Activated naive CD8-positive, alpha-beta T cell treated with anti-CD3 and anti-CD28 coated beads, Interleukin-2, amount 10 ng/mL, durations not matched to agents 7 days and 5 days (primary cell): ENCODE data around the gene CABLES2. TPM values are rescaled to one million over a fixed set of nuclear protein-coding genes. Genes with fewer than 3 reads are reported as not detected.

Experiments
- ATAC-seq: fragments of 150-1000 bp; cut with Tn5 transposase; one replicate; pipeline ENCODE4 v1.10.0; 2021; ENCODE audit warnings: low read depth, moderate library complexity
- POLR2A ChIA-PET: fragments of 350-600 bp; sonication (Branson Sonifier 250); formaldehyde crosslinking; loops from one replicate; lab custom pipeline; 2021; ENCODE audit warnings: antibody characterized with exemption; lab: Charles Lee
- DNase-seq: peaks from one replicate; pipeline ENCODE4 v3.0.0; 2021
- H3K27ac Mint-ChIP-seq: one replicate; pipeline ENCODE4 v1.8.0; 2022; ENCODE audit warnings: mild to moderate bottlenecking, mixed read lengths
- H3K27me3 Mint-ChIP-seq: one replicate; pipeline ENCODE4 v1.8.0; 2022; ENCODE audit warnings: mild to moderate bottlenecking, moderate library complexity, mixed read lengths
- H3K36me3 Mint-ChIP-seq: one replicate; pipeline ENCODE4 v1.8.0; 2021; ENCODE audit warnings: mild to moderate bottlenecking, mixed read lengths
- H3K4me1 Mint-ChIP-seq: one replicate; pipeline ENCODE4 v1.8.0; 2021; ENCODE audit warnings: mixed read lengths
- H3K4me3 Mint-ChIP-seq: one replicate; pipeline ENCODE4 v1.8.0; 2022; ENCODE audit warnings: mild to moderate bottlenecking, moderate library complexity, mixed read lengths
- H3K9me3 Mint-ChIP-seq: one replicate; pipeline ENCODE4 v1.8.0; 2021; ENCODE audit warnings: mixed read lengths
- total RNA-seq, 2 experiments: library from RNA; stranded (reverse); gene quantifications; one replicate each; pipeline ENCODE4 v1.2.3, GENCODE V29; 2021

CABLES2 gene
- total RNA-seq, 2 experiments from 2014 or later: 12.1 to 14.4 TPM

DNA sequence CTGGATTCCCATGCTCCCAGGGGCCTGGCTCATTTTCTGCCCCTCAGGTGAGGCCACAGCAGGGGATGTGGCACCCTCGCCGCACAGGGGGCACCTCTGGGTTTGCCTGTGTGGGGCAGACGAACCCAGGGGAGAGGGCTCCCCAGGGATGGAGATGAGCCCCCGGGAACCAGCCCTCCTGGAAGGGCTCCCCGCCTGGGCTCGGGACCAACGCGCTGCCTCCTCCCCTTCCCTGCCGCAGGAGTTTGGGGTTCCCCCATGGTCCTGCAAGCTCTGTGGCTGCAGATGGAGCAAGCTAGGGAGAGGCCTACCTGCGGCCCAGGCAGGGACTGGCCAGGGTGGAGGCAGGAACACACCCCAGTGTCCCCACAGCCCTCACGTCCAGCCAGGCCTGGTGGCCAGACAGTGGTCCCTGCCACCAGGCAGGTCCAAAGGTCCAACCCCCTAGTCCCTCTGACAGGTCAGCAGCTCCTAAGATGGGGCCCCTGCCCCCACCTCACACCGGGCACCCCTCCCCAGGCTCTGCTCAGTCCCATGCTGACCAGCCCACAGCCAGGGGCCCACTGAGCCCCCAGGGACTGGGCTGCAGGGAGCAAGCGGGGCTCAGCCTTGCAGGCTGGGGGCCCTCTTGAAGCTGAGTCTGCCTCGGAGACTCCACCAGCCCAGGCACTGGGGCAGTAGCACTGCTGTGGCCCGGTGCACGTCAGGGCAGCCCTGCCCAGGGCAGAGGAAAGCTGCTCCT lies 53.6 kb downstream of the CABLES2 start:
- Mint-ChIP-seq H3K36me3 (no peaks in the 10 kb centered on the region), H3K27me3 (no peaks in the 10 kb centered on the region), H3K27ac (no peak overlapping the region), H3K4me1 (peaks cover 2% of the 10 kb centered on the region), H3K9me3 (peaks cover 5% of the 10 kb centered on the region), H3K4me3 (no peak overlapping the region)
- POLR2A ChIA-PET: no interaction called here
- ATAC-seq (no peak), DNase-seq (no peak)

GRCh38 chr20:62352402-62353288 lies 54.4 kb downstream of the CABLES2 start:
- ATAC-seq: peak; percentile 16
- H3K36me3 Mint-ChIP-seq: no peaks in the 10 kb centered on the region
- H3K4me1 Mint-ChIP-seq: peaks cover 2% of the 10 kb centered on the region
- peaks cover 7% of the 10 kb centered on the region for H3K9me3 Mint-ChIP-seq
- DNase-seq: no peak
- no peak overlapping the region for H3K4me3 Mint-ChIP-seq
- H3K27ac Mint-ChIP-seq: no peak overlapping the region
- POLR2A ChIA-PET: no interaction called here
- no peaks in the 10 kb centered on the region for H3K27me3 Mint-ChIP-seq

- Mint-ChIP-seq H3K4me1 (peaks cover 2% of the 10 kb centered on the region), H3K27me3 (no peaks in the 10 kb centered on the region), H3K36me3 (no peaks in the 10 kb centered on the region), H3K27ac (no peak overlapping the region), H3K9me3 (peaks cover 7% of the 10 kb centered on the region), H3K4me3 (no peak overlapping the region)
- ATAC-seq (no peak), DNase-seq (no peak)
- POLR2A ChIA-PET: no interaction called here
Observed at GRCh38 chr20:62351469-62352401, 55.4 kb downstream of the CABLES2 start.

GRCh38 chr20:62350629-62351422 lies 56.3 kb downstream of the CABLES2 start:
- ATAC-seq (no peak), DNase-seq (no peak)
- POLR2A ChIA-PET: no interaction called here
- H3K4me3 Mint-ChIP-seq: no peak overlapping the region
- H3K4me1 Mint-ChIP-seq: peaks cover 2% of the 10 kb centered on the region
- H3K36me3 Mint-ChIP-seq: no peaks in the 10 kb centered on the region
- H3K27ac Mint-ChIP-seq: no peak overlapping the region
- no peaks in the 10 kb centered on the region for H3K27me3 Mint-ChIP-seq
- peaks cover 7% of the 10 kb centered on the region for H3K9me3 Mint-ChIP-seq

GRCh38 chr20:62350098-62350628 lies 56.9 kb downstream of the CABLES2 start:
- no peak for DNase-seq

GRCh38 chr20:62349556-62350097 lies 57.5 kb downstream of the CABLES2 start:
- no peak overlapping the region for H3K4me3 Mint-ChIP-seq
- DNase-seq (no peak), ATAC-seq (no peak)
- H3K27ac Mint-ChIP-seq: no peak overlapping the region
- no peaks in the 10 kb centered on the region for H3K36me3 Mint-ChIP-seq
- peaks cover 7% of the 10 kb centered on the region for H3K9me3 Mint-ChIP-seq
- H3K27me3 Mint-ChIP-seq: no peaks in the 10 kb centered on the region
- POLR2A ChIA-PET: no interaction called here
- peaks cover 2% of the 10 kb centered on the region for H3K4me1 Mint-ChIP-seq

More at GRCh38 chr20:62350098-62350628, 56.9 kb downstream of the CABLES2 start:
- ATAC-seq: no peak
- POLR2A ChIA-PET: no interaction called here
- Mint-ChIP-seq H3K9me3 (peaks cover 7% of the 10 kb centered on the region), H3K27ac (no peak overlapping the region), H3K36me3 (no peaks in the 10 kb centered on the region), H3K27me3 (no peaks in the 10 kb centered on the region), H3K4me1 (peaks cover 2% of the 10 kb centered on the region), H3K4me3 (no peak overlapping the region)

GRCh38 chr20:62348604-62349003 lies 58.5 kb downstream of the CABLES2 start:
- no peaks in the 10 kb centered on the region for H3K27me3 Mint-ChIP-seq
- no peak overlapping the region for H3K4me3 Mint-ChIP-seq
- no peak overlapping the region for H3K27ac Mint-ChIP-seq
- POLR2A ChIA-PET: no interaction called here
- ATAC-seq (no peak), DNase-seq (no peak)
- peaks cover 7% of the 10 kb centered on the region for H3K9me3 Mint-ChIP-seq
- H3K36me3 Mint-ChIP-seq: no peaks in the 10 kb centered on the region
- peaks cover 2% of the 10 kb centered on the region for H3K4me1 Mint-ChIP-seq

DNA sequence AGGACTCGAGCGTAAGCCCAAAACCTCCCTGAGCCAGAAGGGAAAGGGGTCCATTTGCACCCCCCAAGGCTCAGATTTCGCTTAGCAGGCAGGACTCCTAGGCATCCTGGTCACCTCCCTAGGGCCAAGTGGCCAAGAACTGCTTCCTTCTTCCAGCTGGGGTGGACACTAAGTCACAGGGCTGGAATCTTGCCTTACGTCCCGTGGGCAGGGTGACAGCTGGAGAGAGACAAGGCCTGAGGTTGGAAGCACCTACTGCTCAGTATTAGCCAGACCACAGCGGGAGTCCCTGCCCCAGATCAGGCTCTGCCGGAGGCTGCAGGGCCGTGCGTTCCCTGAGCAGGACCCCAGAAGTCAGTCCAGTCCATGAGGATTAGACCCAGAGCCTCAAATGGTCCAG lies 59.6 kb downstream of the CABLES2 start:
- Mint-ChIP-seq H3K36me3 (no peaks in the 10 kb centered on the region), H3K4me1 (peaks cover 2% of the 10 kb centered on the region), H3K27me3 (no peaks in the 10 kb centered on the region)

DNA sequence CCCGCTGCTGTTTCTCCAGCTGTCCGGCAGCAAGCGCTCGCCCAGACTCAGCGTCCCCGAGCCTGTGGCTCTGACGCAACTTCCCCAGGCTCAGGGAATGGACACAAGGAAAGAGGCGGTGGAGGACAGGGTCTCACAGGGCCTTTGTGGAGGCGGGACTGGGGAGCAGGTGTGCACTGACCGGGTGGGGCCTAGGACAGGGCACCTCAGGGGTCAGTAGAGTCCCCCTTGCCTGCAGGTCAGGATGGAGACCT lies 60.0 kb downstream of the CABLES2 start:
- H3K4me3 Mint-ChIP-seq: no peak overlapping the region
- DNase-seq (no peak), ATAC-seq (no peak)
- peaks cover 2% of the 10 kb centered on the region for H3K4me1 Mint-ChIP-seq
- POLR2A ChIA-PET: no interaction called here
- H3K27me3 Mint-ChIP-seq: no peaks in the 10 kb centered on the region
- no peak overlapping the region for H3K27ac Mint-ChIP-seq
- peaks cover 7% of the 10 kb centered on the region for H3K9me3 Mint-ChIP-seq
- no peaks in the 10 kb centered on the region for H3K36me3 Mint-ChIP-seq

More for the DNA sequence above, 59.6 kb downstream of the CABLES2 start:
- H3K9me3 Mint-ChIP-seq: peaks cover 7% of the 10 kb centered on the region
- DNase-seq (no peak), ATAC-seq (no peak)
- POLR2A ChIA-PET: no interaction called here
- no peak overlapping the region for H3K27ac Mint-ChIP-seq
- H3K4me3 Mint-ChIP-seq: no peak overlapping the region

DNA sequence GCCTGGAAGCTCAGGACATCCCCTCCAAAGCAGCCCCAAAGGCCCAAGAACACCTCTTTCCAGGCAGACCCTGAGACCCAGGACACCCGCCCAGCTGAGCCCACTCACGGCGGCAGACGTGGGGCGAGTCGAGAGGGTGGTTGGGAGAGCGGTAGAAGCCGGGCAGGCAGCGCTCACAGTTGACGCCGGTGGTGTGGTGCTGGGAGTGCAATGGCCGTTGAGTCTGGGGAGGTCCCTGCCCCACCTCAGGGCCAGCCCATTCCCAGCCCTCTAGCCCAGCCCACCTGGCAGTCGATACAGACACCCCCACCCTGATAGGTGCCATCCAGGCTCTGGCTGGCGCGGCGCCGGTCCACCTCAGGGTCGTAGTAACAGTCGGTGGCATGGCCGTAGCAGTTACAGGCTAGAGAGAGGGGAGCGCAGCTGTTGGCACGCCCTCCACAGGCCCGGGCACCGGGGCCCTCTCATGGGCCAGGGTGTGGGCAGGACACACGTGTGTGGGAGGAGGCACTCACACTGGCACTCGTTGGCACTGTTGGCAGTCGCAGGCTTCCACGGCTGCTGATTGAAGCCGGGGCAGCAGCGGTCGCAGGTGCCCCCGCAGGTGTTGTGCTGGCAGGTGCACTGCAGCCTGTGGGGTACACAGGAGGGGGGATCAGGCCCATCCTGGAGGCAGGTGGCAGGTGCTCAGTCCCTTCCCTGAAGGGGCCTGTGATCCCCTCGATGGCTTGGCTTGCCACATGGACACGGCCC lies 60.5 kb downstream of the CABLES2 start:
- no peak for DNase-seq
- Mint-ChIP-seq H3K27ac (no peak overlapping the region), H3K4me1 (peaks cover 2% of the 10 kb centered on the region), H3K4me3 (no peak overlapping the region), H3K36me3 (no peaks in the 10 kb centered on the region), H3K27me3 (no peaks in the 10 kb centered on the region), H3K9me3 (peaks cover 7% of the 10 kb centered on the region)
- ATAC-seq: no peak
- POLR2A ChIA-PET: no interaction called here

DNA sequence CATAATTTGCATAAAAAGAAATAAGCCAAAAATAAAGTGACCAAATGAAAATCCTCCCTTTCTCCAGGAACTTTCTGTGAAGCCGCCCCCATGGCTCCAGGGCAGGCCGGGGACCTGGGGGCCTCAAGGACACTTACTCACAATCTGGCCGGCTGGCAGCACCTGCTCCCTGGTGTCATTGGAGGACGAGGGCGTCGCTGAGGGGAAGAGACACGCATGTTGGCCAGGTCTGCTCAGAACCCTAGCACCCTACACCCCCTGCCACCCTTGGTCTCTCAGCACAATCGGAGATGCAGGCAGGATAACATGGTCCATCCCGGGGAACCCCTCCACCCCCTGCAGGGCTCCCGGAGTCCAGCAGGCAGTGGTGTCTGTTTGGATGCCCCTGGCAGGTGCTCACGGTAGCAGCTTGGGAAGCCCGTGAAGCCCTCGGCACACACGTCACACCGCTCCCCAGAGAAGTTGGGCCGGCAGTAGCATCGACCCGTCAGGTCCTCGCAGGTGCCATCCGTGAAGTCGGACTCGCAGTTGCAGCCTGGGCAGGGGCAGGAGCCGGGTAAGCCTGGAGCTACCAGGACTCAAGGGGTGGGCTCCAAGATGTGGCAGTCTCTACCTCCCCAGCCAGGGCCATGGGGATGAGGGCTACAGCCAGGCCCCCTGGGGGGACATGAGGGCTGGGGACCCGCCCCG lies 61.3 kb downstream of the CABLES2 start:
- Mint-ChIP-seq H3K27me3 (no peaks in the 10 kb centered on the region), H3K4me1 (peaks cover 2% of the 10 kb centered on the region), H3K36me3 (no peaks in the 10 kb centered on the region), H3K4me3 (no peak overlapping the region), H3K27ac (no peak overlapping the region), H3K9me3 (peaks cover 7% of the 10 kb centered on the region)
- POLR2A ChIA-PET: no interaction called here
- no peak for DNase-seq
- ATAC-seq: no peak
